Measurements from ENCODE around the gene SOWAHA. TPM values are rescaled to one million over a fixed set of nuclear protein-coding genes. Genes with fewer than 3 reads are reported as not detected.

SOWAHA gene
- total RNA-seq, 1 donor from 2014 or later, result not detected

DNA sequence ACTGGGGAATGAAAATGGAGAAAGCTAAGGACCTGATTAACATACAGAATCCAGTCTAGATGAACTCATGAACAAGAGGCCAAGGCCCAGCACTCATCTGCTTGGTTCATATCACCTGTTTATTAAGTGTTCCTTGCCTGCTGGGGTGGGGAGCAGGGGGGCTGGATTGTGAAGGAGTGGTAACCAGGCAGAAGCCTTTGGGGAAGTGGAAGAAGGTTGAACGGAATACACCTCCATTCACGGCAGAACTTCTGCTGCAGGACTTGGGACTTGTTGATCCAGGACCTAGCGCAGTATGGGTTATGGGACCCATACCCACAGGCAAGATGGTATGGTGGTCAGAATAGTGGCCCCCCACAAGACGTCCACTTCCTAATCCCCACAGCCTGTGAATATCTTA lies 27.2 kb upstream of the SOWAHA start:
- Histone ChIP-seq H3K36me3 (ENCODE audit: control insufficient read depth, insufficient read depth, low read length) (no peaks in the 10 kb centered on the region), H3K4me3 (ENCODE audit: low read depth, low read length) (no peak overlapping the region), H3K27me3 (ENCODE audit: control insufficient read depth, insufficient read depth, low read length) (no peaks in the 10 kb centered on the region)
- FAIRE-seq (no peak), DNase-seq (ENCODE audit: low read depth) (no peak)
- TF ChIP-seq, protein P1, sequence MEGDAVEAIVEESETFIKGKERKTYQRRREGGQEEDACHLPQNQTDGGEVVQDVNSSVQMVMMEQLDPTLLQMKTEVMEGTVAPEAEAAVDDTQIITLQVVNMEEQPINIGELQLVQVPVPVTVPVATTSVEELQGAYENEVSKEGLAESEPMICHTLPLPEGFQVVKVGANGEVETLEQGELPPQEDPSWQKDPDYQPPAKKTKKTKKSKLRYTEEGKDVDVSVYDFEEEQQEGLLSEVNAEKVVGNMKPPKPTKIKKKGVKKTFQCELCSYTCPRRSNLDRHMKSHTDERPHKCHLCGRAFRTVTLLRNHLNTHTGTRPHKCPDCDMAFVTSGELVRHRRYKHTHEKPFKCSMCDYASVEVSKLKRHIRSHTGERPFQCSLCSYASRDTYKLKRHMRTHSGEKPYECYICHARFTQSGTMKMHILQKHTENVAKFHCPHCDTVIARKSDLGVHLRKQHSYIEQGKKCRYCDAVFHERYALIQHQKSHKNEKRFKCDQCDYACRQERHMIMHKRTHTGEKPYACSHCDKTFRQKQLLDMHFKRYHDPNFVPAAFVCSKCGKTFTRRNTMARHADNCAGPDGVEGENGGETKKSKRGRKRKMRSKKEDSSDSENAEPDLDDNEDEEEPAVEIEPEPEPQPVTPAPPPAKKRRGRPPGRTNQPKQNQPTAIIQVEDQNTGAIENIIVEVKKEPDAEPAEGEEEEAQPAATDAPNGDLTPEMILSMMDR (IDR thresholded peaks at IDR 0.05; ENCODE audit: insufficient read depth, low read length, severe bottlenecking), result no peak

DNA sequence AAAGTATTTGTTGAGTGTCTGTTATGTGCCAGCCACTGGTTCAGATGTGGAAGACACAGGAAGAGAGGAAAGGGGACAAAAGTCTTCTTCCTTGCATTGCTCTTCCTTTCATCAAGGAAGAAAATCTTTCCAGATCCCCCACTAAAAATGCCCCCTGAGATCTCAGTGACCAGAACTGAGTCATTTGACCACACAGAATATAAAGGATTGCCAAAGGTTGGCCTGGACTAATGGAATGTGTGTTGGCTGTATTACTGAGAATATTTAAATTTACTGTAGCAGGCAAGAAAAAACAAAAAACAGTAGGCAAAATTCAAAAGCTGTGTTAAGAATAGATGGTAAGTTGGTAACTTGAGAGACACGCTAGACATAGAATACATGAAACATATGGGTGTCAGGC lies 26.0 kb upstream of the SOWAHA start:
- no peaks in the 10 kb centered on the region for H3K36me3 ChIP-seq (ENCODE audit: control insufficient read depth, insufficient read depth, low read length)
- DNase-seq (ENCODE audit: low read depth) (no peak), FAIRE-seq (no peak)
- TF ChIP-seq, protein P1 (IDR thresholded peaks at IDR 0.05; ENCODE audit: insufficient read depth, low read length, severe bottlenecking), result no peak
- H3K27me3 ChIP-seq (ENCODE audit: control insufficient read depth, insufficient read depth, low read length), result no peaks in the 10 kb centered on the region
- H3K4me3 ChIP-seq (ENCODE audit: low read depth, low read length), result no peak overlapping the region

DNA sequence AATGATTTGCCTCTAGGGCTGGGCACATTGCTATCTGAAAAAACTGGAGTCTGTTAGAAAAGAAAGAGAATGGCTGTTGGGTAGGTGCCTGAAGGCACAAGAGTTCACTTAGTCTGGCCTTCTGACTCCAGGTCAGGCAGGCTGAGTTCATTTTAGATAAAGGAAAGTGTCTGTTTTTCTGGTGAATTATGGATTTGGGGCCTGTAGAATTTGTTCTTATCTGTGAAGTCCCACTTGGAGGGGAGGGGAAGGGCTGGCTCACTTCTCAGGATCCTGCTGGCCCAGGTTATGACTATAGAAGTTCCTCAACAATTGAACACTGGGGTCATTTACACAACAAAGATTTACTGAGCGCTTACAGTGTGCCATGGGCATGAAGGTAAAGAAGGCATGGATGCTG lies 24.6 kb upstream of the SOWAHA start:
- no peak for DNase-seq (ENCODE audit: low read depth)

DNA sequence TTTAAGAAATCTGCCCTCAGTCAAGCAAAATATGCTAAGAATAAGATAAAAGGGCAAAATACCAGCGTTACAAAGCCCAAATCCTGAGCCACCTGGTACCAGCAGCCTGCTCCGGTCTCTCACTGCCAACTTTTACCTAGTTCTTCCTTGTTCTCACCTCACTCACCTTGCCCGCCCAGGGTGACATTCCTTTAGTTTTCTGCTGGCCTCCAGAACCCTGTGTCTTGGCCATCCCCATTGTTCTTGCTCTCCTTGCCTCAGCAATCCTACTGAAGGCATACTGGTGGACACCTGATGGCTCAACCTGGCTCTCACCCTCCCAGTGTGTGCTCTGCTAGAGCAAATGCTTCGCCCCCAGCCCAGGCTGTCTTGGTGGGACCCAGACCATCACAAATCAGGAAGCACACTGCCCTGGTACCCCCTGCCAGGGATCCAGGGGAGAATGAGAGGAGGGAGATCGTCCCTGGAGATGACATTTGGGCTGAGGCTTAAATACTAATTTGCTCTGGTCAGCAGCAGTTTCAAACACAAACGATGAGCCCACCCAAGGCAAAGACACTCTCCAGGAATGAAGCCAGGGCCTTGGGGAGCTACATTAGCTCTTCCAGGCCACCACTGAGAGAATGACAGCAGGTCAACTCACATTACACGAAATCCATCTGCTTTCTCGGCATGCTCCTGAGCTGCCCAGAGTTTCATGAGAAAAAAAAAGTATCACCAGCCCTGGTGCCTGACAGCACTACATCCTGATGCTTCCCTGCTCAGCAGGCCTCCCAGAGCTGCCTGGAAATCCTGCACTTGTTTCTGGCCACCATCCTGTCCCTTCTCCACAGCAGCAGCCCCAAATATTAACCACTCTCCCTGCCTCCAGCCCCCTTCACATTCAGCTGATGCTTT lies 23.9 kb upstream of the SOWAHA start:
- no peak overlapping the region for H3K4me3 ChIP-seq (ENCODE audit: low read depth, low read length)
- no peaks in the 10 kb centered on the region for H3K27me3 ChIP-seq (ENCODE audit: control insufficient read depth, insufficient read depth, low read length)
- TF ChIP-seq, protein P1 (IDR thresholded peaks at IDR 0.05; ENCODE audit: insufficient read depth, low read length, severe bottlenecking), result no peak
- no peaks in the 10 kb centered on the region for H3K36me3 ChIP-seq (ENCODE audit: control insufficient read depth, insufficient read depth, low read length)
- FAIRE-seq, result no peak
- no peak for DNase-seq (ENCODE audit: low read depth)

More for the DNA sequence above, 24.6 kb upstream of the SOWAHA start:
- Histone ChIP-seq H3K27me3 (ENCODE audit: control insufficient read depth, insufficient read depth, low read length) (no peaks in the 10 kb centered on the region), H3K4me3 (ENCODE audit: low read depth, low read length) (no peak overlapping the region), H3K36me3 (ENCODE audit: control insufficient read depth, insufficient read depth, low read length) (no peaks in the 10 kb centered on the region)
- FAIRE-seq, result no peak
- TF ChIP-seq, protein P1 (IDR thresholded peaks at IDR 0.05; ENCODE audit: insufficient read depth, low read length, severe bottlenecking), result no peak

DNA sequence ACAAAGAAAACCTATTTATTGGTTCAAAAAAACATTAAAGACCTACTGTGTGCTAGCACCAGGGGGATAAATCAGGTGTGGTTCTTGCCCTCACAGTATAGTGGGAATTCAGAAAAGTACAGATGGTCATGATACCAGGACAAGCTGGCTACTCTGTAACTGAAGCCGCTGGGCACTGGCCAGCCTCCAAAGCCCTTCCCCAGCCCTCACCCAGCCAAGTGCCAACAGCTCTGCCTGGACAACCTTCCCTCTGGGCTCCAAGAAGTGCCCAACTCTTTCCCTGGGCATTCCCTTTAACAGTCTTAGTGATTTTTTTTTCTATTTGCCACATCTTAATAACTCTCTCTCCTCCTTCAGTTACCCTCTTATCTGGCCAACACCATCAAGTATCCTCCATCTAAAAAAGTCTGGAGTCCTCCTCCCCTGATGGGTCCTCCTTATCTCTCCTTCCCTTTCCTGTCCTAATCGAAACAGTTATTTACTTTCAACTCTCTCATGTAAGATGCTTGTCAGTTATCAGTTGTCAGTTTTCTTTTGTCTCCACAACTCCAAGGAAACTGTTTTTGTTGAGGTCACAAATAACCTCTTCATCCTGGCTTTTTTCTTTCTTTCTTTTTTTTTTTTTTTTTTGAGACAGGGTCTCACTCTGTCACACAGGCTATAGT lies 22.8 kb upstream of the SOWAHA start:
- FAIRE-seq (no peak), DNase-seq (ENCODE audit: low read depth) (no peak)
- Histone ChIP-seq H3K27me3 (ENCODE audit: control insufficient read depth, insufficient read depth, low read length) (no peaks in the 10 kb centered on the region), H3K36me3 (ENCODE audit: control insufficient read depth, insufficient read depth, low read length) (no peaks in the 10 kb centered on the region), H3K4me3 (ENCODE audit: low read depth, low read length) (no peak overlapping the region)
- TF ChIP-seq, protein P1 (IDR thresholded peaks at IDR 0.05; ENCODE audit: insufficient read depth, low read length, severe bottlenecking), result no peak

Measured in bronchial epithelial cell (primary cell).